Fibroblast of the aortic adventitia (primary cell): ENCODE data around the gene KLHL35. TPM values are rescaled to one million over a fixed set of nuclear protein-coding genes. Genes with fewer than 3 reads are reported as not detected.
A peak's percentile ranks its signal among the peaks of the same experiment; 100 is the strongest.

Experiments
- DNase-seq: peaks from one replicate; pipeline ENCODE4 v3.0.0-alpha.2; 2010; ENCODE audit warnings: low read depth
- H3K4me3 ChIP-seq: 2 replicates; pipeline ENCODE4 v1.5.1; 2011; ENCODE audit warnings: low read depth, mild to moderate bottlenecking, control low read depth, low read length, moderate library complexity
- CTCF ChIP-seq: IDR thresholded peaks from 2 replicates; pipeline ENCODE4 v1.5.1; 2011; ENCODE audit warnings: mild to moderate bottlenecking, low read length, control low read depth, inconsistent platforms; ENCODE audit not compliant: insufficient read depth
- total RNA-seq: library from RNA; depleted of rRNA; stranded (reverse); fragments of >200 nt; gene quantifications from 2 replicates; pipeline ENCODE4 v1.2.3, GENCODE V29; 2012; ENCODE audit warnings: low replicate concordance

KLHL35 gene
- 3.0 and 3.8 TPM in 2 replicates for total RNA-seq

DNA sequence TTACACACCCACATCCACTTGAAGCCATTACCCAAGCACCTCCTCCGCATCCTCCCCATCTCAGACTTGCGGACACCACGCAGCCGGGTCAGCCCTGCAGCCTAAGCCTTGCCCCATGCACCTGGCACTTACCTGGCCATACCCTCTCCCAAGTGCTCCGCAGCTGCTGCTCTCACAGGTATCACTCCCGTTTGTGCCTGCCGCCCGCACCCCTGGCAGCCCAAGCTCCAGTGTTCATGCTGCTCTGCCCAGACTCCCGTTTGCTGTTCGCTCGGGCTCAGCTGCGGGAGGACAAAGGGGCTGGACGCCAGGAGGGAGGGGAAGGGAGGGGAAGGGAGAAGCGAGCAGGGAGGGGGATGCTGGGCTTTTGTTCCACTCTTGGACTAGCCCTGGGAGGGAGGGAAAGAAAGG is at the start of gene KLHL35:
Gene KLHL35 (minus strand): TSS at position 293 of the 411 bp plus-strand sequence. CDS start 2,574 bp downstream, outside the sequence.
- no peak within 1 kb of the TSS for H3K4me3 ChIP-seq
- no peak for DNase-seq
- no peak for TF ChIP-seq CTCF

DNA sequence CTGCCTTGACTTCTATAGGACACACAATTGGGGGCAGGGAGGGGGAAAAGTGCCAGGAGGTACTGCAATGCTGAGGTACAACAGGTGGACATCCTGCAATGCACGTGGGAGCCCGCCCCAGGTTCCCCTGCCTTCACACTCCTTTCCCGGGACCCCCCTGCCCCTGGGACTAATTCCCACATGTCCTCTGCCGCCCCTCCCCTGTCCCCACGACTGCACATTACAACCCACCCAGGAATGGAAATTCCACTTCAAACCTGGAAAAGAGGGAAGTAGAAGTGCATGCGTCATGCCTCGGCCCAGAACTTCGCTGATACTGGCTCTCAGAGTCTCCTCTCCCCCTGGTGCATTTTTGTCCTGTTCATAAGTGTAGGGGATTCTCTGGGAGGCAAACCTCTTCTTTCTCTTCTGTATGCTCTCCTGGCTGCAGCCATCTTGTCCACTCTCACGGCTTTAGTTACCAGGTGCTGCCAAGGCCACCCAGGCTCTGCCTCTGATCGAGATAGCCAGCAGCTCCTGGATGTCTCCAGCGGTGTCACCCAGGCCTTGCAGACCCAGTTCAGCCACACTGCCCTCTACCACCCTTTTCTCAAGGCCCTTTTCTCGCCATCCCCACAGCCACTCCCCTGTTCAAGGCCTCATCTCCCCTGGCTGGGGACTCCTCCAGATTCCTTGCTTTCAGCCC is 49.1 kb upstream of the KLHL35 start:
- TF ChIP-seq CTCF = no peak
- H3K4me3 ChIP-seq = no peak overlapping the region
- DNase-seq = no peak

DNA sequence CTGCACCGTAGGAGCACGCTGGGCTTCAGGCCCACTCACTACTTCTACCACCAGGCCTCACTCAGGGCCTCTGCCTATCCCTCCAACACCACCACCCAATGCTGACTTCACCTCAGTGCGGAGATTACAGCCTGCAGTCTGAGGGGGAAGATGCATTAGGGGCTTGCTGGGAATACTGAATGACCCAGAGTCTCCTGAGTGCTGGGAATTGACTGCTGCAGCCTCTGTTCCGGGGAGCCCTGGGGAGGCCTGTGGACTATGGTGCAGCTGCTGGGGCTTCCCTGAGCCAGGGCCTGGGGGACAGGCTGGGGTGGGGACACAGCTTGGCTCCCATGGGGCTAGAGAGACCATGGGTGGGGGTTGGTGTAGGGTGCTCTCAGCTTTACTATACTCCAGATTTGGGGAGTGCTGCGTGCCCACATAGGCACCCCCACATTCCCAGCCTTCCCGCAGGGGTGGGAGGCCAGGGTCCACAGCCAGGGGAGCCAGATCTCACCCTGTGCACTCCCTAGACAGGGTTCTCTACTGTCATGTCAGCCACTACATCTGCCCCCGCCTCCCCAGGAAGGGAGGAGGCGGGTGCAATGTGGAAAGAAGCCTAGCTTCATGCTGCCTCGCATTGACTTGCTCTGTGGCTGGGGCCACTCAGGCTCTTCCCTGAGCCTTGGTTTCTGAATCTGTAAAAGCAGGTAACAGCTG is 48.4 kb upstream of the KLHL35 start:
- H3K4me3 ChIP-seq = no peak overlapping the region
- TF ChIP-seq CTCF = no peak
- no peak for DNase-seq

- no peak overlapping the region for H3K4me3 ChIP-seq
- TF ChIP-seq CTCF = no peak
- peak; percentile 24 for DNase-seq
These were observed 47.5 kb upstream of the KLHL35 start for GRCh38 chr11:75480185-75481175.

DNA sequence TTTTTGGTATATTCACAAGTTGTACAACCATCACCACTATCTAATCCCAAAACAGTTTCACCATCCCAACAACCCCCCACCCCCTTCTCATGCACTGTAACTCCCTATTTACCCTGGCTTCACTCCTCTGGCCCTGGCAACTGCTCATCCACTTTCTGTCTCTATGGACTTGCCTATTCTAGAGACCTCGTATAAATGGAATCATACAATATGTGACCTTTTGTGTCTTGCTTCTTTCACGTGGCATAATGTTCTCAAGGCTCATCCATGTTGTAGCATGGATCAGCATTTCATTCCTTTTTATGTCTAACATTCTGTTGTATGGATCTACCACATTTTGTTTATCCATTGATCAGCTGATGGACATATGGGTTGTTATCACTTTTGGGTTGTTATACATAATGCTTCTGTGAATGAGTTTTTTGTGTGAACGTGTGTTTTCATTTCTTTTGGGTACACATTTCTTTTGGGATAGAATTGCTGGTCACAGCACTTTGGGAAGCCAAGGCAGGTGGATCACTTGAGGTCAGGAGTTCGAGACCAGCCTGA is 46.7 kb upstream of the KLHL35 start:
- TF ChIP-seq CTCF = no peak
- no peak overlapping the region for H3K4me3 ChIP-seq
- DNase-seq = no peak

GRCh38 chr11:75478783-75479596 is 46.0 kb upstream of the KLHL35 start:
- no peak for DNase-seq
- no peak for TF ChIP-seq CTCF
- no peak overlapping the region for H3K4me3 ChIP-seq
